Measurements from ENCODE around the gene KIF5C.
"Not testable (repeated sequence)": the region's sequence is repeated elsewhere in the genome, so short reads cannot be mapped to it uniquely, and the experiment has no call there.

The KIF5C gene

GRCh38 chr2:148968301-148968700 lies 93.3 kb downstream of the KIF5C start:
- DNase-seq = no peak

- no peak for DNase-seq
Observed at GRCh38 chr2:148968776-148969319, 93.8 kb downstream of the KIF5C start.

DNA sequence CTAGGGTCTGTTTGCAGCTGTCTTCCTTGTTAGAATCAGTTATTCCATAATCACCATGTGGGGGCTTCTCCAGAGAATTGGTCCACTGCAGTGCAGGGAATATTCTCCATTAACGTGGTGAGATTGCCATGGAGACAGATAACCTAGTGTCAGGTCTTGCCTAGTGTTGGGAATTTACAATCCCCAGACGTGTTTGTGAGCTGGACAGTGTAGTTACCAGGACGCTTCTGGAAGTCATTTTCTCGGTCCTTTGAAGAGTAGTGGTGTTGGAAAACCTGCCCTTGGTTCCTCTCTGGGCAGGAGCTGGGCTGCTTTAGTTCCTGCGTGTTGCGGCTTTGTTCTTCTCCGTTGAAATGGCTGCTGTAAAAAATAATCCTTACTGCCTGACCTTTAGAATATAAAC lies 94.6 kb downstream of the KIF5C start:
- no peak for DNase-seq

DNA sequence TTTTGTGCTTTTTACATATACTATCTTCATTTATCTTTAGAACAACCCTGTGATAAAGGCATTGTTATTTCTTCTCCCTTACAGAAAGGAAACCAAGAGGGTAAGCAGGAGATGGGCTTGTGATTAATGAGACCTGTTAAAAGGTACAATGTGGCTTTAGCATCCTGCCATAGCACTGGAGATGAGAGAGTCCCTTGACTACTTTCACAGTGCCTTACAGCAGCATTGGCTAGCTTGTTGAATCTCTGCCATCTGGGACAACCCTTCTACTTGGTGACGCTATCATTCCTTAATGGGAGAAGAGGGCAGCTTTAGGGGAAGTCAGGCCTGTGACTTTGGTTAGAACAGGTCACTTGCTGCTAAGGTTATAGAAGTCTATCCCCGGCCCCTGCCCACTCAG lies 95.4 kb downstream of the KIF5C start:
- DNase-seq = no peak

- DNase-seq = no peak
Observed at GRCh38 chr2:148971547-148971946, 96.5 kb downstream of the KIF5C start.

DNA sequence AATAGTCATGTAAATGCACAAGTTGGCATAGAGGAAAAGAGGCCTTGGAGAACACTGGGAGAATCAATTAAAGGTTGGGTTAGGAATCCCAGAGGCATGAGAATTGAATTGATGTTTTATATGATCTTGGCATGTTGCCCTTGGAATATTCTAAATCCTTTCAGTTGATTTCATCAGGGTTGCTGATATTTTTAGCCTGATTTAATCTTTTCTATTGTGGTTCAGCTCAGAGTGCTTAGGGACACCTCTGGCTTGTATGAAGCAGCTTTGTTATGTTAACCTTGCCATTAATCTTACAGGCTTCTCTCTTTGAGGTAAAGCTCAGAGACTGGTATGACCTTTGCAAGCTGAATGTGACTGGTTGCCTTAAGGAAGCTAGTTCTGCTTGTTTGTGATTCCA lies 99.1 kb downstream of the KIF5C start:
- DNase-seq = no peak

- no peak for DNase-seq
Observed at GRCh38 chr2:148978026-148978685, 103.1 kb downstream of the KIF5C start.

DNA sequence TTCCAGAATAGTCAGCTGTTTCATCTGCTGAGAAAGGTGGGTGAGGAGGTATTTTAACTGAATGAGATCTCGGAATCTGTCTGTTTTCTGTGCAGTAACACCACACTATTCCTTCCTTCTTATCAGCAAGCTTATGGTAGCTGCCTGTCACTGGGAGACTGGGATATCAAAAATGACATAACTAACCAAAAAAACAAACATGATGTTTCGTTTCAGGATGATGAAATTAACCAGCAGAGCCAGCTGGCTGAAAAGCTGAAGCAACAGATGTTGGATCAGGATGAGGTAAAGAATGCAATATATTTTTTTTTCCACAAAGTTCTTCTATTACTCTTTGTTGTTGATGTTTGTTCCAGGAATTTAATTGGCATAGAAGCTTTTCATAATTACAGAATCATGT lies 103.7 kb downstream of the KIF5C start:
- DNase-seq = no peak

DNA sequence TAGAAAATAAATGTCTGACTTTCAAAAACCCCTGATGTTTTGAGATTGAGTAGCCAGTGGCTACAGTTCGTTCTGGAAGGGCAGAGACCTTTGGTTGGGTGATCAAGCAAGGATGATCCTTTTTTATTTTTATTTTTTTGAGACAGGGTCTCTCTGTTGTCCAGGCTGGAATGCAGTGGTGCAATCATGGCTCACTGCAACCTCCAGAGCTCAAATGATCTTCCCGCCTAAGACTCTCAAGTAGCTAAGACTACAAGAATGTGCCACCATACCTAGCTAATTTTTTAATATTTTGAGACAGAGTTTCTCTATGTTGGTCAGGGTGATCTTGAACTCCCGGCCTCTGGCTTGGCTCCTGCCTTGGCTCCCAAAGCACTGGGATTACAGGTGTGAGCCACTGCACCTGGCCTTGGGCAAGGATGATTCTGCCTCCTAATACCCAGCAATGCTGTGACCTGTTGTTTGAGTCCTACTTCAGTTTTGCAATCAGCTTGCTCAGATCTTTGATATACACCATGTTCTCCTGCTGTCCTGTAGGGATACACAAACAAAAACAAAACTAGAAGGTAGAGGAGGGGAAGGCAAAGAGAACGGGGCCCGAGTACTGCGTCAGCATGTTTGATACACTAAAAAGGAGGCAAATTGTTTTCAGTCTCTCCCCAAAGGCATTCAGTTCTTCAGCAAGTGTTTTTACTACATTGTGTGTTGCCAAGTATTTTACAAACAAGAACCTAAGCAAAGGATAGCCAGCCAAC lies 104.3 kb downstream of the KIF5C start:
- DNase-seq = no peak

- DNase-seq = no peak
Observed at GRCh38 chr2:148979919-148980277, 104.9 kb downstream of the KIF5C start.

- DNase-seq = not testable (repeated sequence)
Observed at GRCh38 chr2:148980496-148980895, 105.5 kb downstream of the KIF5C start.

- no peak for DNase-seq
Observed at GRCh38 chr2:148981324-148981723, 106.3 kb downstream of the KIF5C start.

GRCh38 chr2:148981781-148982180 lies 106.8 kb downstream of the KIF5C start:
- no peak for DNase-seq

DNA sequence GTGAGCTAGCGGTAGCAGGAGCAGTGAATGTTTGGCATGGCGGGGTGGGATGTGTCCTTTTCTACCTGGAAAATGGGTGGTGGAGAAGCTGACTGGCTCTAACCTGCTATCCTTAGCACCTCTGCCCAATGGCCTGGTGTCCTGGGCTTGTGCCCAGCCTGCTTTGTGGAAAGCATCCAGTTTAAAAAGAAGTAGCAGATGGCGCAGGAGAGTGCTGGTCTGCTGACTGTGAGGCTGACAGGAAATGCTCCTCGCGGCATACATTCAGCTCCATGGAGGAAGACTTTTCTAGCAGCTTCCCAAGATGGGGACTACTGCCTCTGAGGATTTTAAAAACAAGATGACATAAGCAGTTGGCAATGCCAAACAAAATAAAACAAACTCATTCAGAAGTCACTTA lies 107.3 kb downstream of the KIF5C start:
- no peak for DNase-seq

DNA sequence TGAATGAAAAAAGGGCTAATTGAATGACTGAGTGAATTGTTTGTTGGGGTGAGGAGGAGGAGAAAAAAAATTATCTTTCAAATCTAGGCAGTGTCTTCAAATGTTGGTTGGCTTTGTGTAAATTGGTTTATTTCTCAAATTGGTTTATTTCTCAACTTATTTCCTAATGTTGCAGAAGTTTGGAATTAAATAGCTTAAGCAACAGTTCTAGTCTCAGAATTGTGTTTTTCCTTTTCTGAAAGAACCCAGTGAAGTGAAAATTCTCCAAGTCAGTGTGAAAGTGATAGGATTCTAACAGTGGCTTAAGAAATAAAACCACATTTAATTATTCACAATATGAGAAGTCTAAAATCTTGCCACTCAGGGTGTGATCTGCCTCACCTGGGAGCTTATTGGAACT lies 108.9 kb downstream of the KIF5C start:
- DNase-seq = no peak

- no peak for DNase-seq
Observed at GRCh38 chr2:148984449-148984848, 109.4 kb downstream of the KIF5C start.

GRCh38 chr2:148987286-148987685 lies 112.3 kb downstream of the KIF5C start:
- no peak for DNase-seq

- DNase-seq = no peak
Observed at GRCh38 chr2:148988337-148988736, 113.3 kb downstream of the KIF5C start.

GRCh38 chr2:148989882-148990493 lies 115.0 kb downstream of the KIF5C start:
- peak; percentile 81 for DNase-seq

DNA sequence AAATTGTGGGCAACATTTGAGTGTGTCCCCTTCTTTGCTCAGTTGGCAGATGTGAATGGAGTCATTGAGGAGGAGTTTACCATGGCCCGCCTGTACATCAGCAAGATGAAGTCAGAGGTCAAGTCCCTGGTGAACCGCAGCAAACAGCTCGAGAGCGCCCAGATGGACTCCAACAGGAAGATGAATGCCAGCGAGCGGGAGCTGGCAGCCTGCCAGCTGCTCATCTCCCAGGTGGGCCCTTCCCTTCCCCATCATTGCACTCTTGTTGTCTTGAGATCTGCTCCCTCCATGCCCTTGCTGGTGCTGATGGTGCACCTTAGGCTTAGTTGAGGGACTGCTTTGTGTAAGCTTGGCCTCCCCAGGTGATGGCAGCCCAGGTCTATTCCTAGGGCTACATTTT lies 115.9 kb downstream of the KIF5C start:
- DNase-seq = peak; percentile 18

DNA sequence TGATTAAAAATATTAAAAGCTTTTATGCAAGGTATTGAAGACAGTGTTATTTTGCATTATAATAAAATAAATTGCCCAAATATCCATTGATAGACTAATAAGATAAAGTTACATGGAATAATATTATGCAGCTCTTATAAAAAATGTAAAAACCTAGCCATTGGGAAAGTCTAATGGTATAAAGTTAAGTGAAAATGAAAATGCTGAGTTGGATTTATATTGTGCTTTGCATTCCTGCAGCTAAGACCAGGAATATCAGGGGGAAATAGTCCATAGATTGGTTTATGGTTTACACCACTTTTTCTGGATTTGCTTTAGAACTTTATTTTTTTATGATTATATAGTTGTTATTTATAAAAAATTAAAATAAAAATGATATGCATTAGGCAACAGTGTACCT lies 117.4 kb downstream of the KIF5C start:
- DNase-seq = no peak

- DNase-seq = no peak
Observed at GRCh38 chr2:148993351-148993750, 118.3 kb downstream of the KIF5C start.

DNA sequence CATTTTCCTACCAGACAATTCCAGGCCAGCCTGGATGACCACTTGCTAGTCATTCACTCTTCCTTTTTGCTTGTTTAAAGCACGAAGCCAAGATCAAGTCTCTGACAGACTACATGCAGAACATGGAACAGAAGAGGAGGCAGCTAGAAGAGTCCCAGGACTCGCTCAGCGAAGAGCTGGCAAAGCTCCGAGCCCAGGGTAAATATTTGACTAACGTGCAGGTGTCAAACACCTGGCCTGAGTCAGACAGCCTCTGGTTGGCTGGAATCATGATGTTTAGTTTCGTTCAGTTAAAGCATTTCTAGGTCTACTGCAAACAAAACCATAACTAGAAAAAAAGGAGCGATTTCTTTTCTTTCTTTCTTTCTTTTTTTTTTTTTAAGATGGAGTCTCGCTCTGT lies 119.3 kb downstream of the KIF5C start:
- DNase-seq = peak; percentile 82

DNA sequence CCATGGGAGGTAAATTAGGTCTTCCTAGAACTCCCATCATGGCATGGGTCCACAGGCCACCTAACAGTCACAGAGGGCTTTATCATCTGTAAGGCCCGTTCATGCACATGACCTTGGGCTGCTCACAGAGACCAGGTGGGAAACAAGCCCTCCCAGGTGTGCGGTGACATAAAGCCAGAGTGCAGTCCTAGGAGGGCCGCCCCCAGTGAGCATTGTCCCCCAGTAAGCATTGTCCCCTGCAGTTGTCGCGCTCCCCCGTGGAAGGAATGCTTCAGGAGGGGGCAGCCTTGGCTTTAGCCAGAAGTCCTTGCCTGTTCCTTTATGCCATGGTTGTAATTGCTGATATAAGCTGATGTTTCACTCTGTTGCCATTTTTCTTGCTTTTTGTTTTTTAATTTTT lies 121.8 kb downstream of the KIF5C start:
- DNase-seq = no peak
